ENCODE data around the gene EEF1E1. TPM values are rescaled to one million over a fixed set of nuclear protein-coding genes. Genes with fewer than 3 reads are reported as not detected.
A peak's percentile ranks its signal among the peaks of the same experiment; 100 is the strongest.

The EEF1E1 gene
- polyA plus RNA-seq, 3 donors = 14.6 to 42.2 (median 26.2) TPM

- Mint-ChIP-seq H3K27ac (peak overlapping the region in 1 of 7 donors; percentile 50), H3K27me3 (ENCODE audit: low read depth in 3 of 3) (peaks cover 0 to 2% (median 0%) of the 10 kb centered on the region in 3 donors), H3K4me1 (peaks cover 10% of the 10 kb centered on the region), H3K36me3 (peaks cover 37 to 45% of the 10 kb centered on the region in 2 donors), H3K4me3 (no peak overlapping the region), H3K9me3 (peaks cover 0 to 2% (median 0%) of the 10 kb centered on the region in 7 donors)
- peaks cover 9 to 15% of the 10 kb centered on the region in 2 donors for H3K4me1 ChIP-seq (ENCODE audit: control insufficient read depth in 1 of 2, insufficient read depth in 2 of 2, low read length in 2 of 2)
- WGBS (ENCODE audit: insufficient coverage) = 86% methylated on average over 2 of the region's 3 CpGs
- H3K36me3 ChIP-seq (replicated peaks in 1 of 2; ENCODE audit: control insufficient read depth in 1 of 2, insufficient read depth in 2 of 2, low read length in 2 of 2) = peaks cover 13 to 51% of the 10 kb centered on the region in 2 donors
- no peak overlapping the region for H3K4me2 ChIP-seq (replicated peaks; ENCODE audit: extremely low read depth, low read length, poor library complexity, severe bottlenecking)
- H3K9me3 ChIP-seq (replicated peaks in 1 of 2; ENCODE audit: control insufficient read depth in 1 of 2, insufficient read depth in 1 of 2, low read length in 2 of 2) = no peaks in the 10 kb centered on the region
- intact Hi-C loops (cut with micrococcal nuclease) = loop anchor here in 1 of 2 donors (5.0 to 10.0 kb wide), 2 partner anchors 42 to 374 kb away; partner anchors contain the start of genes EEF1E1 and SLC35B3
- no peak overlapping the region for H3K9ac ChIP-seq (ENCODE audit: insufficient read depth, low read length, poor library complexity, severe bottlenecking)
- peak overlapping the region in 1 of 2 donors; percentile 29 for H3K27ac ChIP-seq (ENCODE audit: low read depth in 1 of 2, low read length in 2 of 2)
- no peaks in the 10 kb centered on the region for H3K27me3 ChIP-seq (ENCODE audit: control insufficient read depth in 2 of 2, insufficient read depth in 2 of 2, low read length in 2 of 2)
- no peak for DNase-seq
- H4K20me1 ChIP-seq (ENCODE audit: insufficient read depth, low read length) = no peaks in the 10 kb centered on the region
- no peak for TF ChIP-seq CTCF (IDR thresholded peaks at IDR 0.05)
- no peak overlapping the region for H3K4me3 ChIP-seq (replicated peaks in 1 of 3; ENCODE audit: low read depth in 2 of 3, low read length in 3 of 3)
- H3K79me2 ChIP-seq (ENCODE audit: insufficient read depth, low read length) = peaks cover 18% of the 10 kb centered on the region
- no peak overlapping the region for H2AFZ ChIP-seq (ENCODE audit: insufficient read depth, low read depth, low read length, poor library complexity, severe bottlenecking)
These were observed 42.0 kb downstream of the EEF1E1 start for GRCh38 chr6:8060346-8060745.

DNA sequence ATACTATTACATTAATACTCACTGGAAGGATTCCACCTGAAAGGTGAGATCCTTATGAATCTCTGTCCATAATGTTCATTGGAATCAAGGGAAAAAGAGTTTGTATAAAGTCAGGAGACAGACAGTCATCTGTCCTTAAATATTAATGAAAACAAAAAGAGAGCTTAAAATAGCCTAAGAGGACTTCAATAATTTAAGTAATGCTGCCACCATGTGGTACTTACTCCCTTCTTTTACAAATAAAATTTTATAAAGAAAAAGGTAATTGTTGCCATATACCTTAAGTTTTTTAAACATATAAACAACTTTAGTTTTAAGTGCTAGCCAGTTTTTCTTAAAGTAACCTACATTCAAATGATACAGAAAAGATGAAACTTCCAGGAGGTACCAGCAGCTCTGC is 43.2 kb downstream of the EEF1E1 start:
- Histone ChIP-seq H3K9ac (ENCODE audit: insufficient read depth, low read length, poor library complexity, severe bottlenecking) (no peak overlapping the region), H3K4me1 (ENCODE audit: control insufficient read depth in 1 of 2, insufficient read depth in 2 of 2, low read length in 2 of 2) (peaks cover 3 to 7% of the 10 kb centered on the region in 2 donors), H3K27me3 (ENCODE audit: control insufficient read depth in 2 of 2, insufficient read depth in 2 of 2, low read length in 2 of 2) (no peaks in the 10 kb centered on the region), H3K9me3 (replicated peaks in 1 of 2; ENCODE audit: control insufficient read depth in 1 of 2, insufficient read depth in 1 of 2, low read length in 2 of 2) (no peaks in the 10 kb centered on the region), H3K4me3 (replicated peaks in 1 of 3; ENCODE audit: low read depth in 2 of 3, low read length in 3 of 3) (no peak overlapping the region), H3K36me3 (replicated peaks in 1 of 2; ENCODE audit: control insufficient read depth in 1 of 2, insufficient read depth in 2 of 2, low read length in 2 of 2) (peaks cover 15 to 56% of the 10 kb centered on the region in 2 donors), H2AFZ (ENCODE audit: insufficient read depth, low read depth, low read length, poor library complexity, severe bottlenecking) (no peak overlapping the region), H3K4me2 (replicated peaks; ENCODE audit: extremely low read depth, low read length, poor library complexity, severe bottlenecking) (no peak overlapping the region), H3K79me2 (ENCODE audit: insufficient read depth, low read length) (peaks cover 18% of the 10 kb centered on the region), H4K20me1 (ENCODE audit: insufficient read depth, low read length) (no peaks in the 10 kb centered on the region), H3K27ac (ENCODE audit: low read depth in 1 of 2, low read length in 2 of 2) (no peak overlapping the region)
- DNase-seq = peak in 1 of 3 donors; percentile 5
- TF ChIP-seq CTCF (IDR thresholded peaks at IDR 0.05) = peak; percentile 35
- Mint-ChIP-seq H3K36me3 (peaks cover 46 to 52% of the 10 kb centered on the region in 2 donors), H3K9me3 (peaks cover 0 to 2% (median 0%) of the 10 kb centered on the region in 7 donors), H3K4me1 (peaks cover 4% of the 10 kb centered on the region), H3K27ac (no peak overlapping the region), H3K27me3 (ENCODE audit: low read depth in 3 of 3) (peaks cover 0 to 2% (median 0%) of the 10 kb centered on the region in 3 donors), H3K4me3 (no peak overlapping the region)
- intact Hi-C loops (cut with micrococcal nuclease) = no loop called here
